ENCODE results near the gene KIF2C. TPM values are rescaled to one million over a fixed set of nuclear protein-coding genes. Genes with fewer than 3 reads are reported as not detected.
"Not testable (repeated sequence)": the region's sequence is repeated elsewhere in the genome, so short reads cannot be mapped to it uniquely, and the experiment has no call there.

The KIF2C gene
- total RNA-seq, 1 experiment from 2014 or later = 92.6 TPM

DNA sequence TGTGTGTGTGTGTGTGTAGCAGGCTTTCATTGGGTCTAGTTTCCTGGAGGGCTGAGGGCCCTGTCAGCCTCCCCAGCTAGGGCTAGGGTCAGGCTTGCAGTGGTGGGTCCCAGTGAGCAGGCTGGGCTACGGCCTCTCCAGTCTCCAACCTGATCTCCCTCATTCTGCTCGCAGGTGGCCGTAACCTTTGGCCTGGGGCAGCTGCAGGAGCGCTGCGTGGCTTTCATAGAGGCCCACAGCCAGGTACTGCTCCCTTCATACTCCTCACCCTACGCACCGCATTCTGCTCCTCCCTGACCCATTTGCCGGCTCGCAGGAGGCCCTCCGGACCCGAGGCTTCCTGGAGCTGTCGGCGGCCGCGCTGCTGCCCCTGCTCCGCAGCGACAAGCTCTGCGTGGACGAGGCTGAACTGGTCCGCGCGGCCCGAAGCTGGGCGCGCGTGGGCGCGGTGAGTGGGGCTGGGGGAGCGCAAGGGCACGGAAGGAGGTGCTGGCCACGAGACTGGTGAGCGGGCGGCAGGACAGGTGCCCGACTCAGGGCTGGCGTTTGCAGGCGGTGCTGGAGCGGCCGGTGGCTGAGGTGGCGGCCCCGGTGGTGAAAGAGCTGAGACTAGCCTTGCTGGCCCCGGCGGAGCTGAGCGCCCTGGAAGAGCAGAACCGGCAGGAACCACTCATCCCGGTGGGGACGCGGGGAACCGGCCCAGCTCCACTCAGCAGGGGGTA is 73.3 kb downstream of the KIF2C start:
- intact Hi-C loops (cut with micrococcal nuclease) = no loop called here
- no peaks in the 10 kb centered on the region for H3K27me3 ChIP-seq (ENCODE audit: insufficient read depth, low read length)
- no peak overlapping the region for H2AFZ ChIP-seq (ENCODE audit: low read depth, low read length, poor library complexity, severe bottlenecking)
- no peak for DNase-seq (ENCODE audit: low read depth, low spot score)
- no peaks in the 10 kb centered on the region for H3K79me2 ChIP-seq (ENCODE audit: insufficient read depth, low read length)
- H3K27ac ChIP-seq (ENCODE audit: low read depth, low read length) = no peak overlapping the region
- no peak overlapping the region for H3K4me3 ChIP-seq (replicated peaks in 1 of 2; ENCODE audit: low read depth in 1 of 2, low read length in 2 of 2)
- ChIA-PET RAD21 (ENCODE audit: low non-redundant PET in 1 of 2, low total read pairs in 2 of 2, uncharacterized antibody in 2 of 2, unreplicated experiment in 2 of 2) (no interaction called here), POLR2A (interaction anchor here (1.8 to 2.7 kb wide), 2 partner anchors 13 to 92 kb away, joined by 4 to 14 read pairs; partner anchors contain the start of gene PLK3), CTCF (interaction anchor here (2.9 kb wide), 1 partner anchor 13 kb away, joined by 8 read pairs; the partner anchor contains the start of gene PLK3)
- TF ChIP-seq EZH2phosphoT487 (IDR thresholded peaks at IDR 0.05; ENCODE audit: borderline replicate concordance) (no peak), ZFX (IDR thresholded peaks at IDR 0.05) (no peak), JUND (IDR thresholded peaks at IDR 0.05) (no peak), EGR1 (IDR thresholded peaks at IDR 0.05; ENCODE audit: low read depth) (no peak), SRF (IDR thresholded peaks at IDR 0.05; ENCODE audit: low read depth) (no peak), ZNF274 (IDR thresholded peaks at IDR 0.05; ENCODE audit: low read depth, low read length) (no peak), SP1 (IDR thresholded peaks at IDR 0.05; ENCODE audit: low read depth) (no peak), SIN3A (IDR thresholded peaks at IDR 0.05; ENCODE audit: low read depth) (no peak)
- TF ChIP-seq, protein P1, sequence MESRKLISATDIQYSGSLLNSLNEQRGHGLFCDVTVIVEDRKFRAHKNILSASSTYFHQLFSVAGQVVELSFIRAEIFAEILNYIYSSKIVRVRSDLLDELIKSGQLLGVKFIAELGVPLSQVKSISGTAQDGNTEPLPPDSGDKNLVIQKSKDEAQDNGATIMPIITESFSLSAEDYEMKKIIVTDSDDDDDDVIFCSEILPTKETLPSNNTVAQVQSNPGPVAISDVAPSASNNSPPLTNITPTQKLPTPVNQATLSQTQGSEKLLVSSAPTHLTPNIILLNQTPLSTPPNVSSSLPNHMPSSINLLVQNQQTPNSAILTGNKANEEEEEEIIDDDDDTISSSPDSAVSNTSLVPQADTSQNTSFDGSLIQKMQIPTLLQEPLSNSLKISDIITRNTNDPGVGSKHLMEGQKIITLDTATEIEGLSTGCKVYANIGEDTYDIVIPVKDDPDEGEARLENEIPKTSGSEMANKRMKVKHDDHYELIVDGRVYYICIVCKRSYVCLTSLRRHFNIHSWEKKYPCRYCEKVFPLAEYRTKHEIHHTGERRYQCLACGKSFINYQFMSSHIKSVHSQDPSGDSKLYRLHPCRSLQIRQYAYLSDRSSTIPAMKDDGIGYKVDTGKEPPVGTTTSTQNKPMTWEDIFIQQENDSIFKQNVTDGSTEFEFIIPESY (IDR thresholded peaks at IDR 0.05; ENCODE audit: extremely low read depth, insufficient replicate concordance, low read length) = no peak
- TF ChIP-seq, protein P2, sequence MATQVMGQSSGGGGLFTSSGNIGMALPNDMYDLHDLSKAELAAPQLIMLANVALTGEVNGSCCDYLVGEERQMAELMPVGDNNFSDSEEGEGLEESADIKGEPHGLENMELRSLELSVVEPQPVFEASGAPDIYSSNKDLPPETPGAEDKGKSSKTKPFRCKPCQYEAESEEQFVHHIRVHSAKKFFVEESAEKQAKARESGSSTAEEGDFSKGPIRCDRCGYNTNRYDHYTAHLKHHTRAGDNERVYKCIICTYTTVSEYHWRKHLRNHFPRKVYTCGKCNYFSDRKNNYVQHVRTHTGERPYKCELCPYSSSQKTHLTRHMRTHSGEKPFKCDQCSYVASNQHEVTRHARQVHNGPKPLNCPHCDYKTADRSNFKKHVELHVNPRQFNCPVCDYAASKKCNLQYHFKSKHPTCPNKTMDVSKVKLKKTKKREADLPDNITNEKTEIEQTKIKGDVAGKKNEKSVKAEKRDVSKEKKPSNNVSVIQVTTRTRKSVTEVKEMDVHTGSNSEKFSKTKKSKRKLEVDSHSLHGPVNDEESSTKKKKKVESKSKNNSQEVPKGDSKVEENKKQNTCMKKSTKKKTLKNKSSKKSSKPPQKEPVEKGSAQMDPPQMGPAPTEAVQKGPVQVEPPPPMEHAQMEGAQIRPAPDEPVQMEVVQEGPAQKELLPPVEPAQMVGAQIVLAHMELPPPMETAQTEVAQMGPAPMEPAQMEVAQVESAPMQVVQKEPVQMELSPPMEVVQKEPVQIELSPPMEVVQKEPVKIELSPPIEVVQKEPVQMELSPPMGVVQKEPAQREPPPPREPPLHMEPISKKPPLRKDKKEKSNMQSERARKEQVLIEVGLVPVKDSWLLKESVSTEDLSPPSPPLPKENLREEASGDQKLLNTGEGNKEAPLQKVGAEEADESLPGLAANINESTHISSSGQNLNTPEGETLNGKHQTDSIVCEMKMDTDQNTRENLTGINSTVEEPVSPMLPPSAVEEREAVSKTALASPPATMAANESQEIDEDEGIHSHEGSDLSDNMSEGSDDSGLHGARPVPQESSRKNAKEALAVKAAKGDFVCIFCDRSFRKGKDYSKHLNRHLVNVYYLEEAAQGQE (IDR thresholded peaks at IDR 0.05; ENCODE audit: low read depth) = no peak
- no peaks in the 10 kb centered on the region for H4K20me1 ChIP-seq (ENCODE audit: insufficient read depth)
- H3K4me1 ChIP-seq (ENCODE audit: control insufficient read depth in 1 of 2, insufficient read depth in 2 of 2, low read length in 2 of 2) = peaks cover 39 to 56% of the 10 kb centered on the region in 2 experiments
- no peaks in the 10 kb centered on the region for H3K9me3 ChIP-seq (ENCODE audit: control insufficient read depth in 1 of 2, insufficient read depth in 1 of 2, low read depth in 1 of 2, low read length in 2 of 2)
- H3K9ac ChIP-seq (ENCODE audit: low read length) = no peak overlapping the region
- no peaks in the 10 kb centered on the region for H3K36me3 ChIP-seq (ENCODE audit: control insufficient read depth in 1 of 2, insufficient read depth in 2 of 2, low read length in 2 of 2)
- H3K4me2 ChIP-seq (ENCODE audit: low read length) = no peak overlapping the region
- no peaks in the 10 kb centered on the region for H3K9me2 ChIP-seq (ENCODE audit: insufficient read depth)
- no peak for ATAC-seq
- no TSS peak for BruUV-seq (replicated peaks)

DNA sequence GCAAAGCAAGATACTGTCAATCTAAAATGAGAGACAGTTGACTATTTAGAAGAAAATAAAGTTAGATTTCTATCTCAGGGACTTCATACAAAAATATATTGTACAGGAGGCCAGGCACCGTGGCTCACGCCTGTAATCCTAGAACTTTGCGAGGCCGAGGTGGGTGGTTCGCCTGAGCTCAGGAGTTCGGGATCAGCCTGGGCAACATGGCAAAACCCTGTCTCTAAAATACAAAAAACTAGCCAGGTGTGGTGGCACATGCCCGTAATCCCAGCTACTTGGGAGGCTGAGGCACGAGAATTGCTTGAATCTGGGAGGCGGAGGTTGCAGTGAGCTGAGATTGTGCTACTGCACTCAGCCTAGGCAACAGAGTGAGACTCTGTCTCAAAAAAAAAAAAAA is 76.3 kb downstream of the KIF2C start:
- intact Hi-C loops (cut with micrococcal nuclease); H3K27ac ChIP-seq (ENCODE audit: low read depth, low read length); H3K36me3 ChIP-seq (ENCODE audit: control insufficient read depth in 1 of 2, insufficient read depth in 2 of 2, low read length in 2 of 2); RAD21 ChIA-PET (ENCODE audit: low non-redundant PET in 1 of 2, low total read pairs in 2 of 2, uncharacterized antibody in 2 of 2, unreplicated experiment in 2 of 2); H4K20me1 ChIP-seq (ENCODE audit: insufficient read depth); H3K9ac ChIP-seq (ENCODE audit: low read length); H3K9me2 ChIP-seq (ENCODE audit: insufficient read depth); CTCF ChIA-PET; DNase-seq (ENCODE audit: low read depth, low spot score); ATAC-seq; H3K4me3 ChIP-seq (replicated peaks in 1 of 2; ENCODE audit: low read depth in 1 of 2, low read length in 2 of 2); H3K27me3 ChIP-seq (ENCODE audit: insufficient read depth, low read length); H3K79me2 ChIP-seq (ENCODE audit: insufficient read depth, low read length); H3K9me3 ChIP-seq (ENCODE audit: control insufficient read depth in 1 of 2, insufficient read depth in 1 of 2, low read depth in 1 of 2, low read length in 2 of 2); BruUV-seq (replicated peaks); H3K4me2 ChIP-seq (ENCODE audit: low read length); H2AFZ ChIP-seq (ENCODE audit: low read depth, low read length, poor library complexity, severe bottlenecking): not testable (repeated sequence)
- POLR2A ChIA-PET = interaction anchor here (0.8 to 9.1 kb wide), 2 partner anchors 8 to 94 kb away, joined by 3 to 200 read pairs; partner anchors contain the start of genes BTBD19 and DYNLT4
- peaks cover 22 to 53% of the 10 kb centered on the region in 2 experiments for H3K4me1 ChIP-seq (ENCODE audit: control insufficient read depth in 1 of 2, insufficient read depth in 2 of 2, low read length in 2 of 2)
